ENCODE measurements around the gene ATP11A. TPM values are rescaled to one million over a fixed set of nuclear protein-coding genes. Genes with fewer than 3 reads are reported as not detected.

The ATP11A gene
- total RNA-seq, 1 experiment from 2014 or later: 80.4 TPM

DNA sequence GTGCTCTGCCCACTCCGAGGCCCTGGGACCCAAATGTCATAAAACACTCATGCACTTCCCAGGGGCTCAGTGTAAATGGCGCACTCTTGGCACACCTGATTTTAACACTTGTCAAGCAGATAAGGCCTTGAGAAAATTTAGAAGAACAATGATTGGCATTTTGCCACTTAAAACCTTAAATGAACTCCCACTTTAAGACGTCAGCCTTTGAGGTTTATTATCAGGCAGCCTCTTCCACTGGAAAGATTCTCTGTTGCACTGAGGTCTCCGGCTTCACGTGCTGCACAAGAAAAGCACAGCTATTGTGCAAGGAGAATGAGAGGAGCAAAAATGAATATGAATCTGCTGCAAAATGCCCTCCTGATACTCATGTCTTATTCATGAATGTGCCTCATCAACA, 38.5 kb upstream of the ATP11A start (continued):
- TF ChIP-seq EGR1 (IDR thresholded peaks at IDR 0.05; ENCODE audit: low read depth) (no peak), CBX3 (IDR thresholded peaks at IDR 0.05; ENCODE audit: low read depth) (no peak), EZH2 (IDR thresholded peaks at IDR 0.05) (no peak), YY1 (IDR thresholded peaks at IDR 0.05; ENCODE audit: extremely low read depth, insufficient replicate concordance, low read depth, low read length) (no peak)

DNA sequence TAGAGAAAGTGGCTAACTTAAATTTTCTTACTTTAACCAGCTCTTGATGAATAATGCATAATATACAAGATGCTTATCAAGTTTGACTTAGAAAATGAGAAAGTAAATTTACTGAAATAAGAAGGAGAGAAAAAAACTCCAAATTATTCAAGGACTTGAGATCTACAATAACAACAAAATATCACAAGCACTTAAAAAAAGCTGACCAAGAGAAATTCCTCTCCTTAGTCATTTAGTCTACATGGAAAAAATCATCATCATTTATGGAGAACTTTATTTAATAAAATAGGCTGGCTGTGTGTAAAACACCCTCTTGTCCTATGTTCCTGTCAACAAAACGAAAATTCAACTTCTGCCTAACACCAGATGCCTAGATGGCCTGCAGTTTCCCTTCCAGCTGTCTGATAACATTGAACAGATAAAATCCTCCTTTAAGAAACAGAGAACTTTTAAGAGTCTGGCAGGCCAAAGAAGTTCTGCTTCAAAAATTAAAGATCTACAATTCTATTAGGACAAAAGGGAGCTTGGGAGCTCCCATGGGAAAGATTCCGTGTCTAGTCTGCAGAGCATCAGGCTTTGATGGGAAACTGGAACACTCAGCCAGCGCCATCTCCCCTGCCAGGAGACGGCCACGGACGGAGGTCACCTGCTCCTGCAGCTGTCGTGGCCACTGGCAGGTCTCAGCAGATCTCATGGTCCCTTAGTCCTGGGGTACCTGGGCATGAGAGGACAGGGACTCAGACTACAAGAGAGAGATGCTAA, 37.9 kb upstream of the ATP11A start:
- no peaks in the 10 kb centered on the region for H3K9me2 ChIP-seq (ENCODE audit: insufficient read depth)
- ATAC-seq: no peak
- H3K9ac ChIP-seq (ENCODE audit: low read length): no peak overlapping the region
- BruUV-seq (replicated peaks): no TSS peak
- H3K36me3 ChIP-seq (ENCODE audit: control insufficient read depth in 1 of 2, insufficient read depth in 2 of 2, low read length in 2 of 2): no peaks in the 10 kb centered on the region
- H3K4me1 ChIP-seq (ENCODE audit: control insufficient read depth in 1 of 2, insufficient read depth in 2 of 2, low read length in 2 of 2): no peaks in the 10 kb centered on the region
- H3K79me2 ChIP-seq (ENCODE audit: insufficient read depth, low read length): no peaks in the 10 kb centered on the region
- H3K27me3 ChIP-seq (ENCODE audit: insufficient read depth, low read length): no peaks in the 10 kb centered on the region
- ChIA-PET POLR2A (no interaction called here), CTCF (interaction anchor here (1.1 kb wide), 1 partner anchor 11 kb away, joined by 6 read pairs; no protein-coding TSS in a partner anchor), RAD21 (ENCODE audit: low non-redundant PET in 1 of 2, low total read pairs in 2 of 2, uncharacterized antibody in 2 of 2, unreplicated experiment in 2 of 2) (no interaction called here)
- intact Hi-C loops (cut with micrococcal nuclease): no loop called here
- no peaks in the 10 kb centered on the region for H3K9me3 ChIP-seq (ENCODE audit: control insufficient read depth in 1 of 2, insufficient read depth in 1 of 2, low read depth in 1 of 2, low read length in 2 of 2)
- H4K20me1 ChIP-seq (ENCODE audit: insufficient read depth): no peaks in the 10 kb centered on the region
- H3K4me2 ChIP-seq (ENCODE audit: low read length): no peak overlapping the region
- no peak overlapping the region for H3K4me3 ChIP-seq (replicated peaks in 1 of 2; ENCODE audit: low read depth in 1 of 2, low read length in 2 of 2)
- H2AFZ ChIP-seq (ENCODE audit: low read depth, low read length, poor library complexity, severe bottlenecking): no peak overlapping the region
- TF ChIP-seq, protein P1, sequence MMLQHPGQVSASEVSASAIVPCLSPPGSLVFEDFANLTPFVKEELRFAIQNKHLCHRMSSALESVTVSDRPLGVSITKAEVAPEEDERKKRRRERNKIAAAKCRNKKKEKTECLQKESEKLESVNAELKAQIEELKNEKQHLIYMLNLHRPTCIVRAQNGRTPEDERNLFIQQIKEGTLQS (IDR thresholded peaks at IDR 0.05): no peak
- no peak for DNase-seq (ENCODE audit: low read depth, low spot score)
- no peak overlapping the region for H3K27ac ChIP-seq (ENCODE audit: low read depth, low read length)

DNA sequence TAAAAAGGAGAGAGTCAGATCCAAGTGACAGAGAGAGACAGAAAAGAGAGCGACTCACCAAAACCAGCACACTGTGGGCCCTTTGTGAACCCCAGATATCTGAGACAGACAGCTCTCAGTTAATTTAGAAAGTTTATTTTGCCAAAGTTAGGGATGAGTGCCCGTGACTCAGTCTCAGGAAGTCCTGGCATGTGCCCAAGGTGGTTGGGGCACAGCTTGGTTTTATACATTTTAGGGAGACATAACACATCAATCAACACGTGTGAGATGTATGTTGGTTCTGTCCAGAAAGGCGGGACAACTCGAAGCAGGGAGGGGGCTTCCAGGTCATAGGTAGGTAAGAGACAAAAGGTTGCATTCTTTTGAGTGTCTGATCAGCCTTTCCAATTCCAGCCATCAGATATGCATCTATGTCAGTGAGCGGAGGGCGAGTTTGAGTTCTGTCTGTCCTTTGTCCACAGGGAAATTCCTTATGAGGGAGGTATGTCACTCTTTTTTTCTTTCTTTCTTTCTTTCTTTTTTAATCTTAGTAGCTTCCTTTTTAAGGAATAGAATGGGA, 37.2 kb upstream of the ATP11A start:
- H4K20me1 ChIP-seq (ENCODE audit: insufficient read depth): no peaks in the 10 kb centered on the region
- H3K4me3 ChIP-seq (replicated peaks in 1 of 2; ENCODE audit: low read depth in 1 of 2, low read length in 2 of 2): no peak overlapping the region
- no peaks in the 10 kb centered on the region for H3K36me3 ChIP-seq (ENCODE audit: control insufficient read depth in 1 of 2, insufficient read depth in 2 of 2, low read length in 2 of 2)
- ChIA-PET CTCF (no interaction called here), RAD21 (ENCODE audit: low non-redundant PET in 1 of 2, low total read pairs in 2 of 2, uncharacterized antibody in 2 of 2, unreplicated experiment in 2 of 2) (no interaction called here), POLR2A (no interaction called here)
- intact Hi-C loops (cut with micrococcal nuclease): no loop called here
- no peak for ATAC-seq
- BruUV-seq (replicated peaks): no TSS peak
- no peak overlapping the region for H3K4me2 ChIP-seq (ENCODE audit: low read length)
- no peak overlapping the region for H3K9ac ChIP-seq (ENCODE audit: low read length)
- no peak for DNase-seq (ENCODE audit: low read depth, low spot score)
- no peak overlapping the region for H2AFZ ChIP-seq (ENCODE audit: low read depth, low read length, poor library complexity, severe bottlenecking)
- H3K9me3 ChIP-seq (ENCODE audit: control insufficient read depth in 1 of 2, insufficient read depth in 1 of 2, low read depth in 1 of 2, low read length in 2 of 2): no peaks in the 10 kb centered on the region
- no peaks in the 10 kb centered on the region for H3K4me1 ChIP-seq (ENCODE audit: control insufficient read depth in 1 of 2, insufficient read depth in 2 of 2, low read length in 2 of 2)
- H3K79me2 ChIP-seq (ENCODE audit: insufficient read depth, low read length): no peaks in the 10 kb centered on the region
- no peak overlapping the region for H3K27ac ChIP-seq (ENCODE audit: low read depth, low read length)
- no peaks in the 10 kb centered on the region for H3K9me2 ChIP-seq (ENCODE audit: insufficient read depth)
- no peaks in the 10 kb centered on the region for H3K27me3 ChIP-seq (ENCODE audit: insufficient read depth, low read length)
- TF ChIP-seq SRF (IDR thresholded peaks at IDR 0.05; ENCODE audit: low read depth): no peak
- TF ChIP-seq EGR1 (IDR thresholded peaks at IDR 0.05; ENCODE audit: low read depth): no peak
- TF ChIP-seq, protein P2, sequence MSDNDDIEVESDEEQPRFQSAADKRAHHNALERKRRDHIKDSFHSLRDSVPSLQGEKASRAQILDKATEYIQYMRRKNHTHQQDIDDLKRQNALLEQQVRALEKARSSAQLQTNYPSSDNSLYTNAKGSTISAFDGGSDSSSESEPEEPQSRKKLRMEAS (IDR thresholded peaks at IDR 0.05): no peak
- TF ChIP-seq YY1 (IDR thresholded peaks at IDR 0.05; ENCODE audit: extremely low read depth, insufficient replicate concordance, low read depth, low read length): no peak
- TF ChIP-seq, protein P3, sequence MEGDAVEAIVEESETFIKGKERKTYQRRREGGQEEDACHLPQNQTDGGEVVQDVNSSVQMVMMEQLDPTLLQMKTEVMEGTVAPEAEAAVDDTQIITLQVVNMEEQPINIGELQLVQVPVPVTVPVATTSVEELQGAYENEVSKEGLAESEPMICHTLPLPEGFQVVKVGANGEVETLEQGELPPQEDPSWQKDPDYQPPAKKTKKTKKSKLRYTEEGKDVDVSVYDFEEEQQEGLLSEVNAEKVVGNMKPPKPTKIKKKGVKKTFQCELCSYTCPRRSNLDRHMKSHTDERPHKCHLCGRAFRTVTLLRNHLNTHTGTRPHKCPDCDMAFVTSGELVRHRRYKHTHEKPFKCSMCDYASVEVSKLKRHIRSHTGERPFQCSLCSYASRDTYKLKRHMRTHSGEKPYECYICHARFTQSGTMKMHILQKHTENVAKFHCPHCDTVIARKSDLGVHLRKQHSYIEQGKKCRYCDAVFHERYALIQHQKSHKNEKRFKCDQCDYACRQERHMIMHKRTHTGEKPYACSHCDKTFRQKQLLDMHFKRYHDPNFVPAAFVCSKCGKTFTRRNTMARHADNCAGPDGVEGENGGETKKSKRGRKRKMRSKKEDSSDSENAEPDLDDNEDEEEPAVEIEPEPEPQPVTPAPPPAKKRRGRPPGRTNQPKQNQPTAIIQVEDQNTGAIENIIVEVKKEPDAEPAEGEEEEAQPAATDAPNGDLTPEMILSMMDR (IDR thresholded peaks at IDR 0.05 in 2 of 3, conservative IDR thresholded peaks at IDR 0.05 in 1 of 3; ENCODE audit: borderline replicate concordance in 1 of 3, insufficient read depth in 1 of 3, low read depth in 2 of 3, low read length in 2 of 3): no peak
- TF ChIP-seq SP1 (IDR thresholded peaks at IDR 0.05; ENCODE audit: low read depth): no peak
- TF ChIP-seq RAD21 (IDR thresholded peaks at IDR 0.05; ENCODE audit: low read depth): no peak
- no peak for TF ChIP-seq EZH2 (IDR thresholded peaks at IDR 0.05)
- no peak for TF ChIP-seq CBX3 (IDR thresholded peaks at IDR 0.05; ENCODE audit: low read depth)
- TF ChIP-seq ZNF274 (IDR thresholded peaks at IDR 0.05; ENCODE audit: low read depth, low read length): no peak
- TF ChIP-seq POLR2AphosphoS5 (IDR thresholded peaks at IDR 0.05; ENCODE audit: low read depth, low read length): no peak

Data from HCT116 (cell line).